Stimulated activated CD4-positive, alpha-beta T cell treated with anti-CD3 and anti-CD28 coated beads, TNF-alpha, amount 100 ng/mL, for 4 hours (primary cell): ENCODE results near the gene ST8SIA5.

ENCODE experiments used
- DNase-seq, 3 experiments: peaks; one replicate each; pipeline ENCODE4 v3.0.0-alpha.2; 2020; ENCODE audit warnings: low read depth in 3 of 3

Gene ST8SIA5

DNA sequence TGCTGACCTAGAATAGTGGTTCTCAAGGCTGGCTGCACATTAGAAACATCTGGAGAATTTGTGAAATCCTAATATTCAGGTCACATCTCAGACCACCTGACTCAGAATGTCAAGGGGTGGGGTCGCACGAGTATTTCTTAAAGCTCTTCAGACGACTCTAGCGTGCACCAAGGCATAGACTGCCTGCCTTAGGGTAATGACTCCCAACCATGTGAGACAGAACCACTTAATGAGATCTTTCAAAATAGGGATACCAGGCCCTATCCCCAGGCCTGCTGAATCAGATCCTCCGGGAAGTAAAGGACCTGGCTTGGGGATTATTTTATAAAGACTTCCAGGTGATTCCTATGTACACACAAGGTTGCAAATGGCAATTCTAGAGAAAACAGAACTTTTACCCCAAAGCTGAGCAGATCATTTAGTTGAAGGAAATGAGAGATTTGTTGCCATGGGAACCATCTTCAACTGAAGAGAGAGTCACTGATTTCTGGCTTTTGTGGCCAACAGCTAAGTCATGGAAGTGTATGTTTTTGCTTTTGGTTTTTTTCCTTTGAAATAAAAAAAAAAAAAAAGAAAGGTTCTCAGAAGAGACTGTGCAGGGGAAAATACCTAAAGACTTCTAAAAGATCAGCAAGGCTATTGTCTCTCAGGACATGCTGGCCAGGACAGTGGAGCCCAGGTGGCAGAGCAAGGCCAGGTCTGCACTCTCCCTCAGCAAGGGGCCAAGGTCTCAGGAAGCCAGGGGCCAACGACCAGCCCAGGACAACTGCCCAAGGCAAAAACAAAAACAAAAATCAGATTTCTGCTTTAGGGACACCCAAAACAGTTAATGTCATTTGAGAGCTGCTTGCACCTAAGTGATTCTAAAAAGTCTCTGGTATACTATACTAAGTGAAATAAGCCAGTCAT lies 84.5 kb downstream of the ST8SIA5 start:
- no peak for DNase-seq

- no peak for DNase-seq
These were observed 88.2 kb downstream of the ST8SIA5 start for GRCh38 chr18:46668694-46669093.

DNA sequence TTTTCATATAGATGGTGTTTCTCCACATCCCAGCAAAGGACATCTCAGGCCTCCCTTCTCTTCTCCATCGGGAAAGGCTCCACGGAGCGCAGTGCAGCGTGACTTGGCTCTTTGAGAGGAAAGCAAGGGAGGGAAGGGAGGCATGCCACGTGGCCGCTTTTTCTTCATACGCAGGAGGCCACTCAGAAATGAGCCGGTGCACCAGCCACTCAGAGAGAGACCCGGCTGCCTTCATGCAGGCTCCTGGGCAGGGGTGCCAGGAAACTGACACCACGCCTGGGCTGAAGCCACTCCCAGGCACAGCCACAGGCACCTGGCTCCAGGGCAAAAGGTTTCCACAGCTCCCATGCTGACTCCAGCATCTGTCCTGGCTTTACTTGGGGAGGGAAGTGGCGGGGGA lies 88.7 kb downstream of the ST8SIA5 start:
- no peak for DNase-seq

DNA sequence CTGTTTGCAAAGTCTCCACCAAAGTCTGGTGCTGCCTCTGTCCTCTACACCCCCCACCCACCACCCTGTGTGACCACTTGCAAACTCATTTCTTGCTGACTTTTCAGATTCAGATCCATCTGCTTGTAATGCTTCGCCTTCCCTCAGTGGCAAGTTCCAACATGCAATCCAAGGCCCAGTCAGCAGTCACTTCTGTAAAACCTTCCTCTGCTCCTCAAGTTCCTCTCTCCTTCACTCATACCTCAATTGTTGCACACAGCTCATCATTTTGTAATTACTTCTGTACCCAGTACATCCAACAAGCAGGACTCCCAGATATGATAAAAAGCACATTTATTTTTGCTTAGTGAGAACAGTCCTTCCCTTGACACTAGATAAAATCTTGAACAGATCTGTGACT lies 93.3 kb downstream of the ST8SIA5 start:
- DNase-seq, result no peak

- no peak for DNase-seq
These were observed 95.7 kb downstream of the ST8SIA5 start for GRCh38 chr18:46660957-46661749.

DNA sequence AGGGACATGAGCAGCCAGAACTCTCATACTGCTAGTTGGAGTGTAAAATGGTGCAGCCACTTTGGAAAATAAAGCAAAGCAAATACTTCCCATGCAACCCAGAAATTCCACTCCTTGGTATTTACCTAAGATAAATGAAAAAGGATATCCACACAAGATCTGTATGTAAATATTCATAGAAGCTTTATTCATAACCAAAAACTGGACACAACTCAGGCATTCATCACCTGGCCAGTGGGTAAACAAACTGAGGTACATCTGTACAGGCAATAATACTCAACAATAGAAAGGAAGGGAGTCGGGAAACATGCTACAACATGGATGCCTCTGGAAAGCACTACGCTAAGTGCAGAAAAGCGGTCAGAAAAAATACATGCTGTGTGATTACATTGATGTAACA lies 97.4 kb downstream of the ST8SIA5 start:
- DNase-seq, result no peak

GRCh38 chr18:46657115-46657955 lies 99.5 kb downstream of the ST8SIA5 start, which contains the start of gene LOXHD1:
LOXHD1 (minus strand) TSS chr18:46657220; CDS start chr18:46657033, 187 bp downstream.
- DNase-seq, result no peak

GRCh38 chr18:46656326-46657114 lies 100.3 kb downstream of the ST8SIA5 start:
- no peak for DNase-seq

DNA sequence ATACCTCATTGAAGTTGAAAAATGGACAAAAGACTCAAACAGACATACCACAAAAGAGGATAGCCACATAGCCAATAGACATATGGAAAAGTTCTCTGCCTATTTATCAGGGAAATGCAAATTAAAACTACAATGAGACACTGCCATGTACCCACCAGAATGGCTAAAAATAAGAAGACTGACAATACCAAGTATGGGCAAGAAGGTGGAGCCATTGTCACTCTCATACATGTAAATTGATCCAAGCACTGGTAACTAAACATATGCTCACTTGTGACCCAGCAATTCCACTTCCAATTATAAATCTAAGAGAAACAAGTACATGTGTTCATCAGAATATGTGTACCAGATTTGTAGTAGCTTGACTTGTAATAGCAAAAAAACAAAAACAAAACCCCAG lies 104.5 kb downstream of the ST8SIA5 start:
- DNase-seq, result no peak

- DNase-seq, result no peak
These were observed 106.2 kb downstream of the ST8SIA5 start for GRCh38 chr18:46650681-46651080.

DNA sequence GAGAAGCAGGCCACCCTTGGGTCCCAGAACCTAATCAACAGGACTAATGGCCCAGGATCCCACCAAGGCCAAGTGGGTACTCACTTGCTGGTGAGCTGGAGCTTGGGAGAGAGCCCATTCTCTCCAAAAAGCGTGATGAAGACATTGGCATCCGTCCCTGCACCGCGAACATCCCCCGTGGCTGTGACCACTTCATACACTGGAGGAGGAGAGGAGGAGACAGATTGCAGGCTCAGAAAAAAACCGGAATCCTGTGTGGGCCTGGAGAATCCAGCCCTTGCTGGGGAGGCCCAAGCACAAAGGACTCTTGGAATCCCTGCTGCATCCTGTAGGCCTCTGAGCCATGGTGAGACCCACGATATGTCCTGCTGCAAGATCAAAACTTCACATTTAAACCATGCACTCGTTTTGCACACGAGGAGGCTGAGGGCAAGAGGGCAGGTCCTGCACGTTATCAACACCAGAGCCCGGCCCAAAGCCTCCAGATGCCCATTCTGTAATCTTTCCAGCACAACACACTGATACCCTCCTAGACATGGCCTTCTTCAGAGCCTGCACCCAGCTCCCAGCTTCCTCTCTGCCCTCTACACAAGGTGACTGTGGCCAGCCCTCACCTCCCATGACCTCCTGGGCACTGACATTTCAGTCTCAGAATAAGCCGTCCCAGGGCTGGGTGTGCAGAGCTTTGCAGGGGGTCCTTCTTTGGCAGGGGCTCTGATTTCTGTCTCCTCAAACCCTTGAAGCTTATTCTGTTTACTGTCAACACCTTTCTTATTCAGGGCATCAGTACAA lies 107.6 kb downstream of the ST8SIA5 start:
- no peak for DNase-seq

- no peak for DNase-seq
These were observed 110.4 kb downstream of the ST8SIA5 start for GRCh38 chr18:46646468-46646867.

DNA sequence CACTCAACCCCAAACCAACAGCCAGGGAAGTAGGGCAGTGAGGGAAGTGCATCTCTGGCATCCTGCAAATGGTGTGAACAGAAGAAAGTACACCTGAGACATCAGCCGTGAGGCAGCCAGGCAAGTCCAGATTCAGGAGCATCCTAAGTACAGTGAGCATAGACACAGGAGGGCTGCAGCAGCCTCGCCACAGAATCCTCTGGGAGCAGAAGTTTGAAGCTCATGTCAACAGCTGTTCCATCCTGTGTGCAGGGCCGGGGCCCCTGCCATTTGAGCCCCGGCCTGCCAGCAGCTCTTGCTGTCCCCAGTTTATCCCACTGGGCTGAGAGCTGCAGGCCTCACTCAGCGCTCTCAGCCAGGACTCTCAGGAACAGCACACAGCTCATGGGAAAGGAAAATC lies 114.3 kb downstream of the ST8SIA5 start:
- DNase-seq, result no peak

DNA sequence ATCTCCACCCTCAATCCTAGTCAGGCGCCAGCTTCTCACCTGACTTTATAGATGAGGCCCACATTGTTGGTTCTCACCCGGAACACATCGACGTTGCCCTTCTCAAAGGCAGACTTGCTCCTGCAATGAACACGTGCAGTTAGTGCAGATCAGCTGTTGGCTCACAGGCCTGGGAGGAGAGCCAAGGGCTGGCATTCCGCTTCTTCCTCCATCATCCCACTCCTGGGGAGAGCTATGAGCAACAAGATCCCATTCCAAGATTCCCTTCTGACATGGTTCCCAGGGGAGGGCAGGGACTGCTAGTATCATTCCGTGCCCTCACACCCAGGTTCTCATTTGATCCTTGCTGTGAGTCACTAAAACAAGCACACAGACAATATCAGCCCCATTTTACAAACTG lies 114.9 kb downstream of the ST8SIA5 start:
- DNase-seq, result no peak

- DNase-seq, result no peak
These were observed 117.5 kb downstream of the ST8SIA5 start for GRCh38 chr18:46639386-46639785.

DNA sequence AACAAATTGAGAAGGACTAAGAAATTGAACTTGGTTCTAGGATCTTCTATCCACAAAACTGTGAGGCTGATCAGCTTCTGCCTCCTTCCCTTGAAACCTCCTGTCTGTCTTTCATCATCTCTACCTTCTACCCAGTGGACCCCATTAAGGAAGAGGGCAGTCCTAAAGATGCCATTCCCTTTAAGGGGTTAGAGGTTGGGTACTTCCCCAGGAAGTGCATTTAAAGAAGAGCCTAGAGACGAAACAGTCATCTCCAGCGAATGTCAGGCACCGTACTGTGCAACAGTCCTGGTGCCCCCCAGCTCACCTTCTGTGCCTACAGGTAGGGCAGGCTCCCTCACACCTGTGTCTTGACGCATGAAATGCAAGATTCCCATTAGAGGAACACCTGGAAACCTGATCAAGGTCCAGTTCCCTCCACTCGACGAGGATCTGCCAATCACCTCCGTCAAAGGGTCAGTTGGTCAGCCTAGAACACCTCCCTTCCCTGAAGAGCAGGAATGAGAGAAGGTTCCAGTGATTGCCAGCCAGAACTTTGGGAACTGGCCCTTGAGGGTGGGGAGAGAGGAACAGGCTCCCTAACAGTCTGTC lies 120.7 kb downstream of the ST8SIA5 start:
- DNase-seq, result no peak

DNA sequence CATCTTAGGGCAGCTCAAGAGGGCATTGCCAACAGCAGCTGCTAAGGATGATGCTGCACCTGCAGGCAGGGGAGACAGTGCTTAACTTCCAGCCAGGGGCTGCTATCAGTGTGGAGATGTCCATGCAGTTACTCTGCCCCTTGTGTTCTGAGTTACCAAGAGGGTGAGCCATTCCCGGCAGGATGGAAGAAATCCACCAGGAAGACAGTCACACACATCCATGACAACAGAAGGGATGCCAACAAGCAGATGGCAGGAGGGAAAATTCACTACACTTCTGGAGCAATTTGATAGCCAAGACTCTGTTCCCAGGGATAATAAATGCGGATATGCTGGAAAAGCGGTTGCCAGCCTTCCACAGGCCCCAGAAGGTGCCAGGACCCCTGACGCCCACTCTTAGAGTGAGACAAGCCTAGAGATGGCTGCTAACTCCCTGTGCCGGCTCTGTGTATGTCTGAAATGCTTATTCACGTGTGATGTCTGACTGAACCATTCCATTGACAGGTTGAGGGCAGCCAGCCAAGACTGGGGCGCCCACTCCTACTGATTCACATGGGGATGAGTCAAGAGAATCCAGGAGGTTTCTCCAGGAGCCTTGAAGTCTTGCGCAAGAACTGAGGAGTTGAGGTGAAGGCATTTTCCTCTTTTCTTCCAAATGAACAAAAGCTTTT lies 124.3 kb downstream of the ST8SIA5 start:
- DNase-seq, result no peak

- DNase-seq, result no peak
These were observed 125.9 kb downstream of the ST8SIA5 start for GRCh38 chr18:46630991-46631390.

DNA sequence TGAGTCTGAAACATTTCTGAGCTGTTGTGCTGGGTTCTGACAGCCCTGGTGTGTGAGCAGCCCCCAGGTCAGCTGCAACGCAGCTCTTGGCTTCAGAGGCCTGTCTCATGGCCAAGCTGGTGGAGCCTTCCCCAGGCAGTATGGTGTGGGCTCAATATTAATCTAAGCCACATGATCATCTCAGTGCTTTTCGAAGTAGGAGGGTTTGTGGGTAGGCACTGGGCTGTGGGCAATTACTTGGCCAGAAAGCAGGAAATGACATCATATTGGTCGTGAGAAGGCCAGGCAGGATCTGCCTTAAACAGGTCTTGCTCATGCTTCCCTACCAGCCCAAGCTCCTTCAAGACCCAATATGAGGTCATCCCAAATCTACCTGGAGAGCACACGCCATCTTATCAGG lies 126.7 kb downstream of the ST8SIA5 start:
- DNase-seq, result no peak
